ENCODE data around the gene ACRBP. TPM values are rescaled to one million over a fixed set of nuclear protein-coding genes. Genes with fewer than 3 reads are reported as not detected.

The ACRBP gene
- polyA plus RNA-seq, 3 donors from 2014 or later: 4.2 to 10.2 TPM; not detected in 1

DNA sequence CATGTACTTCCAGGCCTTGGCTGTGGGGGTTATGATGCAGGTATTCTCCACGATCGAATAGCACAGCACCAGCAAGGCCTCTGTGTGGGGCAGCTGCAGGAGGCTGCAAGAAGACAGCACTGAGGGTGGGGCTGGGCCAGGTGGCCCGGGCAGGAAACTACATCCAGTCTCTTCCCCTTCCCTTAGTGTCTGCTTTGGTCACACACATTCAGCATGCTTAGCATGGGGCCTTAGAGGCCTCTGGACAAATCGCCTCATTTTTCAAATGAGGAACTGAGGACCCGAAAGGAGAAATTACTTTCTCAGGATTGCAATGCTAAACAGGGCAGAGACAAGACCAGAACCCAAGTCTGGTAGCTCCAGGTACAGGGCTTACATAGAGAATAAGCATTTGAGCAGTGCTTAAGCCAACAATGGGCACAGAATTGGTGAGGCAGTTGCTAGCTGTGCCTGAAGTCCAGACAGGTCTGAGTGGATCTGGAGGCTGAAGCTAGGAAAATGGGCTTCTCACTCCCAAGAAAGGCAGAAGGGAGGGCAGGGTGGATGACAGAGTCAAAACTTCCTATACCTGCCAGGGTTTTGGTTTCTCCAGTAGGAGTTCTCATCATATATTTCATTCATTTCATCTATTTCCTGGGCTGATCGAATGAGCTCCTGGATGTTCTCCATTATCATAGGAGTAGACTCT lies 3.5 kb downstream of the ACRBP start:
- no peak for DNase-seq
- Mint-ChIP-seq H3K9me3 (peaks cover 0 to 3% (median 0%) of the 10 kb centered on the region in 6 donors), H3K27me3 (ENCODE audit: low read depth in 3 of 3) (peaks cover 0 to 17% (median 4%) of the 10 kb centered on the region in 3 donors)

DNA sequence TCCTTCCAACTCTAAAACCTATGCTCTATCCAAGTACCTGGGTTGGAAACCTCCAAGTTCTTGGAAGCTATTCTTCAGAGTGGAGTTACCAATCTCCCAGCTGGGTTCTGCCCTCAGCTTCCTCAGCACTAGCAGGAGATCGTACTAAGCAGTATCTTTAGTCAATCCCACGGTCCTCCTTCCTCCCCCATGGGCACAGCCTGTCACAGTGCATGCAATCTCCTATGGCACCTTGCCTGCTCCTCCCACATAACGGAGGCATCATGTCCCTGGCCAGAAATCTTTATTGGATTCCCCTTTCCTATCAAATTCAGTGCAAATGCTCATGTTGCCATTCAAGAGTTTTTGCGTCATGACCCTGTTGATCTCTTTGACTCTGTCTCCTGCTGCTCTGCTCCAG lies 6.1 kb downstream of the ACRBP start:
- Mint-ChIP-seq H3K4me1 (peaks cover 8 to 10% of the 10 kb centered on the region in 2 donors), H3K36me3 (peaks cover 11 to 20% (median 13%) of the 10 kb centered on the region in 3 donors)

More for the DNA sequence above, 3.5 kb downstream of the ACRBP start:
- Mint-ChIP-seq H3K4me3 (no peak overlapping the region), H3K4me1 (peaks cover 10% of the 10 kb centered on the region in 2 donors), H3K27ac (peak overlapping the region in 3 of 6 donors; percentile 13 to 50 (median 23)), H3K36me3 (peaks cover 15 to 24% (median 23%) of the 10 kb centered on the region in 3 donors)

DNA sequence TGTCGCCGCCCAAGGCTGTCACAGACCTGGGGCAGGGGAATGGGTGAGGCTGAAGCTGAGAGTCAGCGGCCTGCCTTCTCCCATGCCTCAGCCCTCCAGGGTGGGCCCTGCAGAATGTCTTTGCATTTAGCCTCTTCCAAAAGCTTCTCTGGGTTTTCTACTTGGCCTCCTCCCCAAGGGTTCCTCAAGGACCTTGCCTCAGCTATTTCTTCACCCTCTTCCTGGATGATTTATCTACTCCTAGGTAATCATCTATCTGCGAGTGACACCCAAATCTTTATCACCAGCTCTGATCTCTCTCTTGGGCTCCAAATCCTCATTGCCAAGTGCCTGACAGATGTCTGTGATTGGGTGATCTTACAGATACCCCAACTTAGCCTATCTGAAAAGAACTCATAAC lies 6.7 kb downstream of the ACRBP start:
- H3K9me3 Mint-ChIP-seq: peaks cover 0 to 3% (median 0%) of the 10 kb centered on the region in 6 donors
- H3K27ac Mint-ChIP-seq: peak overlapping the region in 2 of 6 donors; percentile 56 to 76
- H3K36me3 Mint-ChIP-seq: peaks cover 11 to 20% (median 13%) of the 10 kb centered on the region in 3 donors
- no peak overlapping the region for H3K4me3 Mint-ChIP-seq
- DNase-seq: no peak
- peaks cover 13 to 16% of the 10 kb centered on the region in 2 donors for H3K4me1 Mint-ChIP-seq
- H3K27me3 Mint-ChIP-seq (ENCODE audit: low read depth in 3 of 3): peaks cover 0 to 11% (median 4%) of the 10 kb centered on the region in 3 donors

More for the DNA sequence above, 6.1 kb downstream of the ACRBP start:
- no peak for DNase-seq
- Mint-ChIP-seq H3K4me3 (no peak overlapping the region), H3K27ac (peak overlapping the region in 2 of 6 donors; percentile 8 to 24), H3K9me3 (peaks cover 0 to 3% (median 0%) of the 10 kb centered on the region in 6 donors), H3K27me3 (ENCODE audit: low read depth in 3 of 3) (peaks cover 0 to 11% (median 4%) of the 10 kb centered on the region in 3 donors)

DNA sequence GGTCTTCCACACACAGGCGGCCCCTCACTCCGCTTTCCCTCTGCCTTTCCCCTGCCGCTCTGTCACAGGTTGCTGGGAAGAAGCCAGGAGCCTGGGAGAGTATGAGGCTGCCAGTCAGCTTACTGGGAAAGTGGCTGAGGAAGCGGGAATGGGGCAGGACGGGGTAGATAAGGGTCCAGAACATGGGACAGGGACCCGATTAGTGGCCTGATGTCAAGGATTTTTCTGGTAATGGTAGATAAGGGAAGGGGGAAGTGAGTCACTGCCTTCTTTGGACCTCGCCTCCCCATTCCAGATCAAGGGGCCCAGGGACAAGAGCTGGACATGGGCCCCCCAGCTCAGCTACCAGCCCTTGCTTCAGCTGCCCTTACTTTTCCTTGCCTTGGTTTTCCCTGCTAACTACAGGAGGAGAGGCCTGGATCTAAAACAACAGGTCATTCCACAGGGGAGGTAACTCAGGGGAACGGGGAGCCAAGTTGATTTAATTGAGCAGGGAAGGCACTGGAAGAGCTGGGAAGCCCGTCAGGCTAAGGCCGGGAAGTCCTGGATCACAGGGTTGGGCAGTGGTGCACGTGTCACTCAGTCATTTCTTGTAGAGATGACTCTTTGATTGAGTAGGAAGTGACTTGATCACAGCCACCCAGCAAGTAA lies 8.0 kb downstream of the ACRBP start:
- H3K36me3 Mint-ChIP-seq: peaks cover 9 to 14% (median 10%) of the 10 kb centered on the region in 3 donors
- H3K27me3 Mint-ChIP-seq (ENCODE audit: low read depth in 3 of 3): peaks cover 0 to 10% (median 4%) of the 10 kb centered on the region in 3 donors
- no peak for DNase-seq
- peaks cover 23 to 28% of the 10 kb centered on the region in 2 donors for H3K4me1 Mint-ChIP-seq
- H3K4me3 Mint-ChIP-seq: no peak overlapping the region
- peaks cover 0 to under 1% (median 0%) of the 10 kb centered on the region in 6 donors for H3K9me3 Mint-ChIP-seq
- H3K27ac Mint-ChIP-seq: peak overlapping the region in 1 of 6 donors; percentile 40

DNA sequence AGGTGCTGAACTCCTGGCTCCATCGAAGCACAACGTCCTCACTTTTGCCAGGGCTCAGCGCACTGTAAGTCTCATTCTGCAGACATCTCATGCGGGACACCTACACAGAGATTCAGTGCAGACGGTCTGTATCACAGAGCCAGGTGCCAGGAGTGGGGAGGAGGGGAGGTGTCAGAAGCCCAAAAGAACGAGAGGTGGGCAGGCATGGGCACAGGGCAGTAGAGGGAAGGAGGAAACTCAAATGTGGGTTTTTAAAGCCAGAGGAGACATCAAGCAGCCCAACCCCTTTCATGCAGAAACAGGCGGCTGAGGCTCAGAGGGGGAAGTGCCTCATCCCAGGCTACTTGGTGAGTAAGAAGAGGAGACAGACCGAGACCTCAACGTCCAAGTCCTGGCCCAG lies 8.9 kb downstream of the ACRBP start:
- peak overlapping the region in 1 of 6 donors; percentile 60 for H3K27ac Mint-ChIP-seq
- H3K9me3 Mint-ChIP-seq: no peaks in the 10 kb centered on the region
- H3K27me3 Mint-ChIP-seq (ENCODE audit: low read depth in 3 of 3): peaks cover 0 to 6% (median 2%) of the 10 kb centered on the region in 3 donors
- no peak overlapping the region for H3K4me3 Mint-ChIP-seq
- no peak for DNase-seq
- H3K36me3 Mint-ChIP-seq: peaks cover 3 to 8% (median 4%) of the 10 kb centered on the region in 3 donors
- H3K4me1 Mint-ChIP-seq: peaks cover 29 to 33% of the 10 kb centered on the region in 2 donors

DNA sequence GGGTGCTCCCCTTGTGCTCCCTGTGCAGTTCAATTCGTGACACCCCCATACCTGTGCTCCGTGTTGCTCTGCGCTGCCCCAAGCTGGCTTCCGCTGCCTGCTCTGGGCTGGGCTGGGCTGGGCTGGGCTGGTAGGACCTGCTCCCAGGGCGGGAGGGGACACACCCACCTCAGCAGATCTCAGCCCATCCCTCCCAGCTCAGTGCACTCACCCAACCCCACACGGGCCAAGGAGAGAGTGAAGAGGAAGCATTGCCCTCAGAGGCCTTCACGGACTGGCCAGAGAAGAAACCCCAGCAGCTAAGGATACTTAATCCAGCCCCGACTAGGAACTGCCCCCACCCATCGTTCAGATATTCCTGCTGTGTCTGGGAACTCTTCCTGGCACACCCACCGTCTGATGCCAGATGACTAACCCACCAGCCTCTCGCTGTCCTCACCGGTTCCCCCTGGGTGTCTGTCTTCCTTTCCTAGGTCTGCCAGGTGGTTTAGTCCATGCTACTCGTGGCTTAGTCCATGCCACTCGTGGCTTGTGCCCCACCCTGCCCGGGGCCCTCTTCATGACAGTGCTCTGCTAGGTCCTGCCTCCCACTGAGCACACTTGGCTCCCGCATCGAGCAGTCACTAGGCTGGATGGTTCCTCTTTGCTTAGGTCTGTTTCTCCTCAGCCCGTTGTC lies 11.2 kb downstream of the ACRBP start, which contains the start of gene LPAR5:
TSS of gene LPAR5 (minus strand) at position 104 of the 676 bp plus-strand sequence. CDS start 14,711 bp downstream, outside the sequence.
- DNase-seq: peak; percentile 30 to 36 (median 35)
- Mint-ChIP-seq H3K27ac (peak within 1 kb of the TSS; percentile 94 to 99 (median 96)), H3K9me3 (no peaks in the 10 kb centered on the region), H3K27me3 (ENCODE audit: low read depth in 3 of 3) (peaks cover 1 to 12% (median 4%) of the 10 kb centered on the region in 3 donors), H3K4me3 (peak within 1 kb of the TSS; percentile 83 to 88 (median 87)), H3K4me1 (peaks cover 52 to 56% of the 10 kb centered on the region in 2 donors), H3K36me3 (no peaks in the 10 kb centered on the region)

DNA sequence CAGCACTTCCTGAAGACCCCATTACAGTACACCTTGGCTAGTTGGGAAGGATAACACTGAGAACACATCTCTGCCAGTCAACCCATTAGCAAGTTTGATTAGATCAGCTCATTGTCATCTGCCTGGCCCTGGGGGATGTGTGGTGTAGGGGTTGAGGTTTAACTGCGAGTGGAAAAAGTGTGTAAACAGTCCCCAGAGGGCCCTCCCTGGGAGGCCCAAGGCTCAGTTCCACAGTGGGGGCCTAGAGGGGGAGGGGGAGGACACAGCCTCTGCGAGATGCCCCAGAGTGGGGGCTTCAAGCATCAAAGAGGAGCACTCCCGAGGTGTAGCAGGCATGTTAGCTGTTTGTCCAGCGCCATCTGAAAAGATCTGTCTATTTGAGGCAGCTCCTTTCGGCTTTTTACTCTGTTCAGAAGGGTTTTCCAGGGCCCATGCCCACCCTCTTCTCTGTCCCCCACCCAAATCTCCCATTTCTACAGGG lies 11.8 kb downstream of the ACRBP start:
- Mint-ChIP-seq H3K27ac (peak overlapping the region; percentile 94 to 99 (median 96)), H3K27me3 (ENCODE audit: low read depth in 3 of 3) (peaks cover 1 to 12% (median 4%) of the 10 kb centered on the region in 3 donors), H3K36me3 (no peaks in the 10 kb centered on the region), H3K4me1 (peaks cover 57 to 61% of the 10 kb centered on the region in 2 donors), H3K4me3 (peak overlapping the region; percentile 83 to 88 (median 87)), H3K9me3 (no peaks in the 10 kb centered on the region)
- peak; percentile 60 to 68 (median 61) for DNase-seq

DNA sequence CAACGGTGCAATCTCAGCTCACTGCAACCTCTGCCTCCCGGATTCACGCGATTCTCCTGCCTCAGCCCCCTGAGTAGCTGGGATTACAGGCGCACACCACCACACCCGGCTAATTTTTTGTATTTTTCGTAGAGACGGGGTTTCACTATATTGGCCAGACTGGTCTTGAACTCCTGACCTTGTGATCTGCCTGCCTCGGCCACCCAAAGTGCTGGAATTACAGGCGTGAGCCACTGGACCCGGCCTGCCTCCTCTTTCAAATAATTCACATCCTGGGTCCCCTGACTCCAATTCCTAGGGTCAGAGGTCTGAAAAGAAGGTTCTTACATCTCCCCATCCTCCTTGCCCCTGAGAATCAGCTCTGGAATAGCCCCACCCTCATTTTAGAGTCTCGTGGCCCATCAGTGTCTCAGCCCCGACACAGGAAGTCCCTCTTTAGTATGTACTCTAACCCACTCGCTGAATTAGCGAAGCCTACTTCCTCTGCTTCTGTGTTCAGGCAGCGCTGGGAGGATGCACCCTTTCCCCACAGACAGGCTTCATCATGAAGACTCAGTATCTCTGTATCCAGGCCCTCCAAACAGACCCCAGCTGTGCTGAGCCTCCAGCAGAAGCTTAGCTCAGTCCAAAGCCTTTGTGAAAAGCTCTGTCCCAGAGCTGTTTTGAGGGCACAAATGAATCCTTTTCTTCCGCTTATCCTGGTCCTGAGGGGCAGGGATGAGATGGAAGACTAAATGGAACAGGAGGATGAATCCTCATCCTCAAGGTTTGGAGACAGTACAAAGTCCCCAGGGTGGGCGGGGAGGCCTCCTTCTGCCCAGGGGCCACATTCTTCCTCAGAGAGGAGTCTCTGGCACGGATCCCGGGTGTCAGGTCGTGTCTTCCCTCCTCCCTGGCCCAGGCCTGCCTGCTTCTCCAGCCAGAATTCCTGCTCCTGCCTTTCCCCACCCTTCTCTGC lies 14.9 kb downstream of the ACRBP start:
- Mint-ChIP-seq H3K4me3 (peak overlapping the region; percentile 90 to 99 (median 93)), H3K36me3 (no peaks in the 10 kb centered on the region), H3K9me3 (no peaks in the 10 kb centered on the region), H3K4me1 (peaks cover 70 to 73% of the 10 kb centered on the region in 2 donors), H3K27ac (peak overlapping the region; percentile 97 to 100 (median 99)), H3K27me3 (ENCODE audit: low read depth in 3 of 3) (peaks cover 3 to 12% (median 4%) of the 10 kb centered on the region in 3 donors)
- peak; percentile 61 to 66 (median 65) for DNase-seq

DNA sequence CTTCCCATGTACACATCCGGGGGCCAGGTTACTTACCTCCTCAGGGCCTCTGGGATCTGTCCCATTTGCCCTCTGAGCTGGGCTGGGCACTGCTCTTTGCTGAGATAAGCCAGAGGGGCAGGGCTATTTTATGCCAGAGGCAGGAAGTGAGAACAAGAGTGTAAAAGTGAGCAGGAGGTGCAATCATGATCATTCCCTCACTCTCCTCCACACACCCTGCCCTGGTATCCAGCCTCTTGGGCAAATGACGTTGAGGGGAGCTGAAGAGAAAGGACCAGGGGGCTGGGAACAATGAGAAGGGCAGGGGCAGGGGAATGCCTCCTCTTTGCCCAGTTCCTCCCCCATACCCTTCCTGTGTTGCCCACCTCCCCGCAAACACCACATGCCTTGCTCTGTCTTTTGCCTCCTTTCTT lies 15.7 kb downstream of the ACRBP start:
- H3K9me3 Mint-ChIP-seq: no peaks in the 10 kb centered on the region
- peak overlapping the region; percentile 97 to 100 (median 99) for H3K27ac Mint-ChIP-seq
- H3K27me3 Mint-ChIP-seq (ENCODE audit: low read depth in 3 of 3): peaks cover 3 to 14% (median 4%) of the 10 kb centered on the region in 3 donors
- DNase-seq: peak; percentile 35 to 51 (median 46)
- peaks cover 0 to 1% (median 0%) of the 10 kb centered on the region in 3 donors for H3K36me3 Mint-ChIP-seq
- peaks cover 75 to 78% of the 10 kb centered on the region in 2 donors for H3K4me1 Mint-ChIP-seq
- H3K4me3 Mint-ChIP-seq: peak overlapping the region; percentile 90 to 99 (median 93)

DNA sequence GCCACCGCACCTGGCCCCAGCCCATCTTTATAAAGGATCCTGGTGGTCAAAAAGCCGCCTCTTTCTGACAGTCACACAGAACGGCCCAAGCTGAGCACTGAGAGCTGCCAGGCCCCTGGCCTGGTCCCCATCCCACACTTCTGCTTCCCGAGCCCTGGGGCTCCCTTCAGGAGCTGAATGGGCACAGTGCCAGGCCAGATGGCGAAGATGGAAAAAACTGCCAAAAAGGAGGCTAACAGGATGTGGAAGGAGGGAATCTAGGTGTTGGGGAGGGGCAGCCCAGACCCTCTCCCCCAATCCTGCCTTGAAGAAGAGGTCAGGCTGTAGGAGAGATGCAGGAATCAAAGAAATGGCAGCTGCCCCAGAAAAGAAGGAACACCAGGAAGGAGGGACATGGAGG lies 16.5 kb downstream of the ACRBP start:
- H3K36me3 Mint-ChIP-seq: peaks cover 0 to 4% (median 0%) of the 10 kb centered on the region in 3 donors
- H3K27ac Mint-ChIP-seq: peak overlapping the region; percentile 97 to 100 (median 99)
- peaks cover 3 to 12% (median 4%) of the 10 kb centered on the region in 3 donors for H3K27me3 Mint-ChIP-seq (ENCODE audit: low read depth in 3 of 3)
- H3K9me3 Mint-ChIP-seq: no peaks in the 10 kb centered on the region
- DNase-seq: no peak
- peaks cover 73 to 74% of the 10 kb centered on the region in 2 donors for H3K4me1 Mint-ChIP-seq
- peak overlapping the region; percentile 90 to 99 (median 93) for H3K4me3 Mint-ChIP-seq

DNA sequence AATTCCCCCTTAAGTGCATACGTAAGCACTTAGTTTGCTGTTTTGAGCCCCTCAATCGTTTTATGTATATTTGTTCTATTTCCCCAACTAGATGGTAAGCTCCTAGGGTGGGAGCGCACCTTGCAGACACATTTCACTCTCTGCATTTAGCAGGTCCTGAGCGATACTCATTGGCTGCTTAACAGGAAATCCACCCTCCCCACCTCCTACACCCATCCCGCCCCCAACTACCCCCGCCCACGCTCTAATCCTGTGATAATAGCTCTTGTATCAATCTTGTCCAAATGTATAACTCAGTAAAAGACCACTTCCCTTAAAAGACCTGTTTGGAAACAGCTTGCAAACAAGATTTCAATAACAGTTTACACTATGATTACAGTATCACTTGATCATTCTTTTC lies 19.6 kb downstream of the ACRBP start:
- peak; percentile 31 to 43 (median 33) for DNase-seq
- Mint-ChIP-seq H3K9me3 (no peaks in the 10 kb centered on the region), H3K4me3 (peak overlapping the region; percentile 78 to 92 (median 86)), H3K4me1 (peaks cover 48 to 50% of the 10 kb centered on the region in 2 donors), H3K36me3 (peaks cover 0 to 4% (median 0%) of the 10 kb centered on the region in 3 donors), H3K27me3 (ENCODE audit: low read depth in 3 of 3) (peaks cover 3 to 9% (median 4%) of the 10 kb centered on the region in 3 donors), H3K27ac (peak overlapping the region; percentile 70 to 93 (median 86))

DNA sequence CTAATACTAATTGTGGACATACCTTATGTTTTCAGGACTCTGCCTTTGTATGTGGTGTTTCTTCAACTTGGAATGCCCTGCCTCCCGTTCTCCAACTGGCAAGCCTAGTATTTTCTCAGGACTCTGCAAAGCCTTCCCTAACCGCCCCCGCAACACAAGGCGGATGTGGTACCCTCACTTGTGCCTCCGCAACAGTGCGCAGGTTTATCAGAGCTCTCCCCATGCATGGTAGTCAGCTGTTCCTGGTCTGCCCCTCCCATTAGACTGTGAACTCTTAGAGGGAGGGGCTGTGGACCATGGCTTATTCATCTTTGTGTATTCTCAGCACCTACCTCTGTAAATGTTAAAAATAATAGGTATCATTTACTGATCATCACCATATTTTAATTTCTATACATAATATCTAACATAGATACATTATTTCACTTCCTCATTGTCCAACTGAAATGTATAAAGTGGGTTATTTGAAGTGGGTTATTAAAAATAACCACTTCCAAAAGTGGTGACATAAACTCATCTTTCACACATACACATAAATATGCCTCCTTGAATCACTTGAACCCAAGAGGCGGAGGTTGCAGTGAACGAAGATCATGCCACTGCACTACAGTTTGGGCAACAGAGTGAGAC lies 20.5 kb downstream of the ACRBP start:
- DNase-seq: no peak
- Mint-ChIP-seq H3K4me1 (peaks cover 40 to 41% of the 10 kb centered on the region in 2 donors), H3K27me3 (ENCODE audit: low read depth in 3 of 3) (peaks cover 0 to 6% (median 3%) of the 10 kb centered on the region in 3 donors), H3K4me3 (peak overlapping the region; percentile 53 to 92 (median 86)), H3K9me3 (no peaks in the 10 kb centered on the region), H3K27ac (peak overlapping the region; percentile 47 to 89 (median 77)), H3K36me3 (peaks cover 0 to 4% (median 0%) of the 10 kb centered on the region in 3 donors)
